CD14-positive monocyte (primary cell): ENCODE data around the gene WFDC2. TPM values are rescaled to one million over a fixed set of nuclear protein-coding genes. Genes with fewer than 3 reads are reported as not detected.

Source experiments
- DNase-seq, 3 donors: peaks; one replicate each; pipeline ENCODE4 v3.0.0-alpha.2; 2011 to 2022
- H2AFZ ChIP-seq: 2 replicates; pipeline ENCODE4 v1.6.0; 2012; ENCODE audit warnings: mild to moderate bottlenecking, low read depth, low read length, inconsistent platforms; ENCODE audit not compliant: insufficient read depth, poor library complexity, severe bottlenecking
- H3K27ac ChIP-seq, 2 donors: 1 replicate in 1 of 2; 2 replicates in 1 of 2; pipeline ENCODE4 v1.5.1; 2012 to 2013; ENCODE audit warnings: low read length in 2 of 2, control low read depth in 1 of 2, inconsistent platforms in 1 of 2, low read depth in 1 of 2, mild to moderate bottlenecking in 1 of 2
- H3K27me3 ChIP-seq, 2 donors: one replicate each; pipeline versions ENCODE4 v1.6.0 to v1.6.1; 2011 to 2013; ENCODE audit warnings: low read length in 2 of 2; ENCODE audit not compliant: control insufficient read depth in 2 of 2, insufficient read depth in 2 of 2
- H3K36me3 ChIP-seq, 2 donors: replicated peaks in 1 of 2; 1 replicate in 1 of 2; 2 replicates in 1 of 2; pipeline versions ENCODE4 v1.5.1 to v1.6.1; 2012 to 2013; ENCODE audit warnings: low read length in 2 of 2, control low read depth in 1 of 2, inconsistent platforms in 1 of 2, mild to moderate bottlenecking in 1 of 2; ENCODE audit not compliant: insufficient read depth in 2 of 2, control insufficient read depth in 1 of 2
- H3K4me1 ChIP-seq, 2 donors: 1 replicate in 1 of 2; 2 replicates in 1 of 2; pipeline versions ENCODE4 v1.5.1 to v1.6.1; 2012 to 2013; ENCODE audit warnings: low read length in 2 of 2, control low read depth in 1 of 2, inconsistent platforms in 1 of 2, mild to moderate bottlenecking in 1 of 2, moderate library complexity in 1 of 2; ENCODE audit not compliant: insufficient read depth in 2 of 2, control insufficient read depth in 1 of 2
- H3K4me2 ChIP-seq: replicated peaks from 2 replicates; pipeline ENCODE3; 2012; ENCODE audit warnings: low read length, moderate library complexity, mild to moderate bottlenecking; ENCODE audit not compliant: poor library complexity, severe bottlenecking; ENCODE audit errors: extremely low read depth
- H3K4me3 ChIP-seq, 3 experiments: fragments of 200-600 bp in 1 of 3; sonication (generic) in 1 of 3; replicated peaks in 1 of 3; 1 replicate in 2 of 3; 2 replicates in 1 of 3; pipeline ENCODE4 v1.5.1; 2011 to 2013; ENCODE audit warnings: low read length in 3 of 3, mild to moderate bottlenecking in 3 of 3, control low read depth in 2 of 3, low read depth in 2 of 3, inconsistent platforms in 1 of 3, moderate library complexity in 1 of 3
- H3K79me2 ChIP-seq: 2 replicates; pipeline ENCODE4 v1.6.0; 2012; ENCODE audit warnings: mild to moderate bottlenecking, control low read depth, inconsistent platforms, low read length, moderate library complexity; ENCODE audit not compliant: insufficient read depth
- H3K9ac ChIP-seq: 2 replicates; pipeline ENCODE4 v1.6.0; 2017; ENCODE audit warnings: low read length, mild to moderate bottlenecking; ENCODE audit not compliant: insufficient read depth, poor library complexity, severe bottlenecking
- H3K9me3 ChIP-seq, 2 donors: replicated peaks in 1 of 2; 1 replicate in 1 of 2; 2 replicates in 1 of 2; pipeline versions ENCODE4 v1.5.1 to v1.6.1; 2012 to 2013; ENCODE audit warnings: low read length in 2 of 2, control low read depth in 1 of 2; ENCODE audit not compliant: control insufficient read depth in 1 of 2, insufficient read depth in 1 of 2
- H4K20me1 ChIP-seq: 2 replicates; pipeline ENCODE4 v1.6.0; 2012; ENCODE audit warnings: mild to moderate bottlenecking, low read length, control low read depth, moderate library complexity; ENCODE audit not compliant: insufficient read depth
- H3K27ac Mint-ChIP-seq, 7 donors: one replicate each; pipeline ENCODE4 v1.8.0; 2020; ENCODE audit warnings: mild to moderate bottlenecking in 7 of 7, mixed read lengths in 7 of 7, moderate library complexity in 6 of 7, inconsistent platforms in 2 of 7
- H3K27me3 Mint-ChIP-seq, 3 donors: one replicate each; pipeline ENCODE4 v1.8.0; 2021 to 2022; ENCODE audit warnings: low read depth in 3 of 3, mild to moderate bottlenecking in 3 of 3, mixed read lengths in 3 of 3, moderate library complexity in 3 of 3, inconsistent platforms in 1 of 3
- H3K36me3 Mint-ChIP-seq, 2 donors: one replicate each; pipeline ENCODE4 v1.8.0; 2020; ENCODE audit warnings: mixed read lengths in 2 of 2, inconsistent platforms in 1 of 2, mild to moderate bottlenecking in 1 of 2
- H3K4me1 Mint-ChIP-seq: one replicate; pipeline ENCODE4 v1.8.0; 2020; ENCODE audit warnings: mild to moderate bottlenecking, mixed read lengths
- H3K4me3 Mint-ChIP-seq, 2 donors: one replicate each; pipeline ENCODE4 v1.8.0; 2020; ENCODE audit warnings: mild to moderate bottlenecking in 2 of 2, mixed read lengths in 2 of 2, moderate library complexity in 1 of 2
- H3K9me3 Mint-ChIP-seq, 7 donors: one replicate each; pipeline ENCODE4 v1.8.0; 2020 to 2022; ENCODE audit warnings: mixed read lengths in 7 of 7, mild to moderate bottlenecking in 6 of 7, moderate library complexity in 6 of 7, inconsistent platforms in 2 of 7
- WGBS: methylation state at CpG from one replicate; pipeline ENCODE4 v1.1.5; 2013; ENCODE audit warnings: missing lambda C conversion rate; ENCODE audit not compliant: insufficient coverage; 5-methylcytosine and 5-hydroxymethylcytosine counted together
- intact Hi-C, 2 donors: fragments of 100-400 bp; cut with micrococcal nuclease; formaldehyde crosslinking; loops; one replicate each; pipeline versions ENCODE4 v1.15.0 to v1.15.1; 2023
- polyA plus RNA-seq, 3 donors: library from polyadenylated mRNA; depleted of rRNA in 1 of 3; unstranded in 2 of 3; stranded (reverse) in 1 of 3; fragments of 300-500 nt in 2 of 3; fragments of >200 nt in 1 of 3; fragmentation: Illumina TruSeq in 2 of 3; gene quantifications; 1 replicate in 2 of 3; 2 replicates in 1 of 3; pipeline ENCODE4 v1.2.3, GENCODE V29; 2012 to 2021
- TF ChIP-seq, protein P1 (sequence below): fragments of 200-600 bp; IDR thresholded peaks from one replicate; pipeline ENCODE4 v1.8.0; 2022; ENCODE audit warnings: antibody characterized with exemption, mild to moderate bottlenecking

The WFDC2 gene
- polyA plus RNA-seq, 3 donors: not detected

DNA sequence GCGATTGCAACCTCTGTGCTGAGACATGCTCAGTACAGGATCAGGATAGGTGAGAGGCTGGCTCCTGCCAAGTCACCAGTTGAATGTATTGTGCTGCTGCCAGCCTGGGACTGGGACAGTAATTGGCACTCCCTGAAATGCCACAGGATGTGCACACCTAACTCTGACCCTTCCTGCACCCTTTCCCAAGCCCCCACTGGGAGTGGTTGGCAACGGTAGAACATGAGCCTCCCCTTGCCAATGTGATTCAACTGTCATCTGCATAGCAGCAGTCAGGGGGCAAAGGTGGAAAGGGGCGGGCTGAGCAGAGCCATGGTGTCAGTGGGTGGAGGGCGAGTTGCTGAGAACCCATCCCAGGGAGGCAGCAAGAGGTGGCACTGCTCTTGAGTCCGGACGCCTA is 30.5 kb downstream of the WFDC2 start:
- Mint-ChIP-seq H3K4me1 (peaks cover 20% of the 10 kb centered on the region), H3K36me3 (no peaks in the 10 kb centered on the region), H3K27me3 (peaks cover 22 to 52% (median 29%) of the 10 kb centered on the region in 3 donors), H3K9me3 (peaks cover 0 to 5% (median 0%) of the 10 kb centered on the region in 7 donors), H3K4me3 (no peak overlapping the region), H3K27ac (no peak overlapping the region)
- no peak overlapping the region for H3K27ac ChIP-seq
- no peak for DNase-seq
- H2AFZ ChIP-seq: no peak overlapping the region
- H3K4me1 ChIP-seq: peaks cover 15 to 16% of the 10 kb centered on the region in 2 donors
- no peaks in the 10 kb centered on the region for H3K36me3 ChIP-seq
- intact Hi-C loops: no loop called here
- H3K9ac ChIP-seq: no peak overlapping the region
- H3K4me2 ChIP-seq: no peak overlapping the region
- H3K27me3 ChIP-seq: peaks cover 13 to 25% of the 10 kb centered on the region in 2 donors
- WGBS: 100% methylated on average over 2 of the region's 6 CpGs
- H3K4me3 ChIP-seq: no peak overlapping the region
- no peaks in the 10 kb centered on the region for H3K79me2 ChIP-seq
- H4K20me1 ChIP-seq: no peaks in the 10 kb centered on the region
- TF ChIP-seq, protein P1, sequence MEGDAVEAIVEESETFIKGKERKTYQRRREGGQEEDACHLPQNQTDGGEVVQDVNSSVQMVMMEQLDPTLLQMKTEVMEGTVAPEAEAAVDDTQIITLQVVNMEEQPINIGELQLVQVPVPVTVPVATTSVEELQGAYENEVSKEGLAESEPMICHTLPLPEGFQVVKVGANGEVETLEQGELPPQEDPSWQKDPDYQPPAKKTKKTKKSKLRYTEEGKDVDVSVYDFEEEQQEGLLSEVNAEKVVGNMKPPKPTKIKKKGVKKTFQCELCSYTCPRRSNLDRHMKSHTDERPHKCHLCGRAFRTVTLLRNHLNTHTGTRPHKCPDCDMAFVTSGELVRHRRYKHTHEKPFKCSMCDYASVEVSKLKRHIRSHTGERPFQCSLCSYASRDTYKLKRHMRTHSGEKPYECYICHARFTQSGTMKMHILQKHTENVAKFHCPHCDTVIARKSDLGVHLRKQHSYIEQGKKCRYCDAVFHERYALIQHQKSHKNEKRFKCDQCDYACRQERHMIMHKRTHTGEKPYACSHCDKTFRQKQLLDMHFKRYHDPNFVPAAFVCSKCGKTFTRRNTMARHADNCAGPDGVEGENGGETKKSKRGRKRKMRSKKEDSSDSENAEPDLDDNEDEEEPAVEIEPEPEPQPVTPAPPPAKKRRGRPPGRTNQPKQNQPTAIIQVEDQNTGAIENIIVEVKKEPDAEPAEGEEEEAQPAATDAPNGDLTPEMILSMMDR: no peak
- no peaks in the 10 kb centered on the region for H3K9me3 ChIP-seq

DNA sequence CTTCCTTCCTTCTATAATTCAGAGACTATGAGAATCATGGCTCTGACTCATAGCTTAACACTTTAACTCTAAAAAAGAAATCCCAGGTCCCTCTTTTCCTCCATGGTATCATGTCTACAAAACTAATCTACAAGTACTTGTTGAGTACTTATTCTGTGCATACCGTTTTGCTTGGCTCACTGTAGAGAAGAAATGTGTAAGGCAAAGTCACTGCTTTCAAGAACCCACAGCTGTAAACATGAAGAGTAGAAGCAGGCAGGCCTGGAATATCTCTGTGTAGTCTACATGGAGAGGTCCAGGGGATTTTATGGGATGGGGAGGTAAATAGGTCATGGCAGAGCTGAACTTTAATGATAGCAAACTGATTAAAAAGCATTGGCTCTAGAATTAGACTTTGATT is 32.0 kb downstream of the WFDC2 start:
- DNase-seq: no peak
- Histone ChIP-seq H3K4me2 (no peak overlapping the region), H4K20me1 (no peaks in the 10 kb centered on the region), H3K27me3 (peaks cover 13 to 25% of the 10 kb centered on the region in 2 donors), H3K27ac (no peak overlapping the region), H3K9me3 (no peaks in the 10 kb centered on the region), H3K36me3 (no peaks in the 10 kb centered on the region), H3K79me2 (no peaks in the 10 kb centered on the region), H3K4me3 (no peak overlapping the region), H3K4me1 (no peaks in the 10 kb centered on the region), H3K9ac (no peak overlapping the region), H2AFZ (no peak overlapping the region)
- Mint-ChIP-seq H3K4me3 (peak overlapping the region in 1 of 2 donors; percentile 4), H3K27me3 (peaks cover 24 to 59% (median 32%) of the 10 kb centered on the region in 3 donors), H3K36me3 (no peaks in the 10 kb centered on the region), H3K9me3 (peaks cover 0 to 5% (median 0%) of the 10 kb centered on the region in 7 donors), H3K4me1 (peaks cover 4% of the 10 kb centered on the region), H3K27ac (no peak overlapping the region)
- intact Hi-C loops: no loop called here
- no CpG with 5 or more reads among the region's 1 CpG for WGBS
- TF ChIP-seq, protein P1: no peak
